NT2/D1 (cell line): ENCODE results near the gene SBK3.

Experiments used
- DNase-seq: peaks from one replicate; pipeline ENCODE4 v3.0.0-alpha.2; 2011; ENCODE audit warnings: low read depth, low spot score
- H3K27me3 ChIP-seq: 2 replicates; pipeline ENCODE4 v1.6.0; 2011; ENCODE audit warnings: mild to moderate bottlenecking; ENCODE audit not compliant: insufficient read length, insufficient read depth
- H3K36me3 ChIP-seq: 2 replicates; pipeline ENCODE4 v1.6.1; 2011; ENCODE audit warnings: mild to moderate bottlenecking, low read length, mixed read lengths; ENCODE audit not compliant: insufficient read depth, insufficient read length
- H3K4me1 ChIP-seq: 2 replicates; pipeline ENCODE4 v1.5.1; 2011; ENCODE audit not compliant: insufficient read depth, insufficient read length
- H3K4me3 ChIP-seq: 2 replicates; pipeline ENCODE4 v1.5.1; 2011; ENCODE audit warnings: low read depth; ENCODE audit not compliant: insufficient read length
- H3K9ac ChIP-seq: 2 replicates; pipeline ENCODE4 v1.6.0; 2011; ENCODE audit warnings: low read depth; ENCODE audit not compliant: insufficient read length
- H3K9me3 ChIP-seq: 2 replicates; pipeline ENCODE4 v1.5.1; 2011; ENCODE audit warnings: mild to moderate bottlenecking, low read length; ENCODE audit not compliant: insufficient read depth
- SUZ12 ChIP-seq: IDR thresholded peaks from 2 replicates; pipeline ENCODE4 v1.6.1; 2011; ENCODE audit not compliant: insufficient read length, insufficient read depth; ENCODE audit errors: extremely low read depth
- YY1 ChIP-seq: IDR thresholded peaks from 2 replicates; pipeline ENCODE4 v1.6.1; 2011; ENCODE audit not compliant: insufficient read length, insufficient read depth
- ZNF274 ChIP-seq: IDR thresholded peaks from 2 replicates; pipeline ENCODE4 v1.6.1; 2011; ENCODE audit warnings: mild to moderate bottlenecking, low read depth, low read length

Gene SBK3

GRCh38 chr19:55544014-55544413 lies 1.3 kb downstream of the SBK3 start:
- H3K9me3 ChIP-seq, result no peaks in the 10 kb centered on the region
- H3K36me3 ChIP-seq, result no peaks in the 10 kb centered on the region
- peaks cover 5% of the 10 kb centered on the region for H3K4me1 ChIP-seq
- DNase-seq, result no peak
- H3K4me3 ChIP-seq, result no peak overlapping the region
- no peaks in the 10 kb centered on the region for H3K27me3 ChIP-seq
- TF ChIP-seq SUZ12, result no peak
- TF ChIP-seq ZNF274, result no peak
- no peak for TF ChIP-seq YY1
- no peak overlapping the region for H3K9ac ChIP-seq

DNA sequence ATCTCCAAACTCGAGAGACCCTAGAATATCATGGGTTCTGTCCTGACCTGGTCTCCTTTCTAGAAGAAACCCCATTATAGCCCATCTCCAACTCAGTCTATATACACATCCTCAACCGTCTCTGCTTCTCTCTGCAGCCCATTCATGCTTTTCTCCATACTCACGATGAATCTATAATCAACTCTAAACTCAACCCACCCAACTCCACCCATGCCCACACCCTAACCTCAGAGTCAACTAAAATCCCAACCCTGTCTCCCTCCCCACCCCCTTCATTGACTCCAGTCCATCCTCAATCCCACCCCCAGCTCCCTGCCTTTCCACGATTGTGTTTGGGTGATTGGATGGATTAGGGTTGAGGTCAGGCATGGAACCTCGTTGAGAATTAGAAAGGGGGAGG lies 1.8 kb downstream of the SBK3 start:
- no peak for DNase-seq
- H3K4me3 ChIP-seq, result no peak overlapping the region
- peaks cover 5% of the 10 kb centered on the region for H3K4me1 ChIP-seq
- H3K36me3 ChIP-seq, result no peaks in the 10 kb centered on the region
- TF ChIP-seq ZNF274 (no peak), YY1 (no peak), SUZ12 (no peak)
- no peak overlapping the region for H3K9ac ChIP-seq
- no peaks in the 10 kb centered on the region for H3K9me3 ChIP-seq
- H3K27me3 ChIP-seq, result no peaks in the 10 kb centered on the region

DNA sequence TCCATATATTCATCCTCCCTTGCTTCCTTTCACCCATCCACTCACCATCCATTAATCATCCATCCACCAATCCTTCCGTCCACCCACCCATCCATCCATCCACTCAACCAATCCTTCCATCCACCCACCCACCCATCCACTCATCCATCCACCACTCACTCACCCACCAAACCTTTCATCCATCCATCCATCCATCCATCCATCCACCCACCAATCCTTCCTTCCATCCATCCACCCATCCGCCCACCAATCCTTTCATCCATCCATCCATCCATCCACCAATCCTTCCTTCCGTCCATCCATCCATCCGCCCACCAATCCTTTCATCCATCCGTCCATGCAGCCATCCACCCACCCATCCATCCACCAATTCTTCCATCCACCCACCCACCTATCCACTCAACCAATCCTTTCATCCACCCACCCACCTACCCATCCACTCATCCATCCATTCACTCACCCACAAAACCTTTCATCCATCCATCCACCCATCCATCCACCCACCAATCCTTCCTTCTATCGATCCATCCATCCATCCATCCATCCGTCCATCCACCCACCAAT lies 3.0 kb downstream of the SBK3 start:
- Histone ChIP-seq H3K36me3 (no peaks in the 10 kb centered on the region), H3K4me3 (no peak overlapping the region), H3K27me3 (no peaks in the 10 kb centered on the region), H3K4me1 (peaks cover 5% of the 10 kb centered on the region), H3K9ac (no peak overlapping the region), H3K9me3 (no peaks in the 10 kb centered on the region)
- DNase-seq, result no peak
- no peak for TF ChIP-seq YY1
- no peak for TF ChIP-seq SUZ12
- no peak for TF ChIP-seq ZNF274

- Histone ChIP-seq H3K9ac (no peak overlapping the region), H3K36me3 (no peaks in the 10 kb centered on the region), H3K4me1 (peaks cover 11% of the 10 kb centered on the region), H3K4me3 (no peak overlapping the region), H3K9me3 (no peaks in the 10 kb centered on the region), H3K27me3 (no peaks in the 10 kb centered on the region)
- no peak for TF ChIP-seq SUZ12
- TF ChIP-seq YY1, result no peak
- TF ChIP-seq ZNF274, result no peak
- no peak for DNase-seq
Observed at GRCh38 chr19:55541091-55541490, 4.3 kb downstream of the SBK3 start.

DNA sequence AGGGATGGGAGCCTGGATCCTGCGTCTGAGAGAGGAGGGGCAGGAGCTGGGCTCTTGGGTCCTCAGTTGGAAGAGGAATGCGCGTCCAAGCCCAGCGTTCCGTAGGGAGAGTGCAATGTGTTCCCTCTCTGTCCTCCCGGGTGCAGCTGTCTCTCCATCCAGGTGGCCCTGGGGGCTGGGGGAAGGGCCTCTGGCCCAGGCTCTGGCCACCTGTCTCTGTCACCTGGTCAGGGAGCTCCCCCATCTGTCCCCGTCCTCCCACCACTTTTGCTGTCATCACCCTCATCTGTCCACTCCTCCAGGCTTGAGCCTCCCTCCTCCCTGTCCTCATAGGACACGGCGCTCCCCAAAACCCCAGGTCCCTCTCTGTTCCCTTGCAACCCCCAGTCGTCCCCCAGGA lies 4.7 kb downstream of the SBK3 start:
- H3K4me1 ChIP-seq, result peaks cover 13% of the 10 kb centered on the region
- H3K9ac ChIP-seq, result no peak overlapping the region
- H3K36me3 ChIP-seq, result no peaks in the 10 kb centered on the region
- H3K4me3 ChIP-seq, result no peak overlapping the region
- TF ChIP-seq YY1 (no peak), ZNF274 (no peak), SUZ12 (no peak)
- no peak for DNase-seq
- H3K27me3 ChIP-seq, result no peaks in the 10 kb centered on the region
- H3K9me3 ChIP-seq, result no peaks in the 10 kb centered on the region

- Histone ChIP-seq H3K4me1 (peaks cover 14% of the 10 kb centered on the region), H3K27me3 (no peaks in the 10 kb centered on the region), H3K4me3 (no peak overlapping the region), H3K9me3 (no peaks in the 10 kb centered on the region), H3K36me3 (no peaks in the 10 kb centered on the region), H3K9ac (no peak overlapping the region)
- DNase-seq, result no peak
- TF ChIP-seq SUZ12 (no peak), YY1 (no peak), ZNF274 (no peak)
Observed at GRCh38 chr19:55539090-55539984, 6.0 kb downstream of the SBK3 start.

GRCh38 chr19:55538132-55538531 lies 7.2 kb downstream of the SBK3 start:
- Histone ChIP-seq H3K4me3 (no peak overlapping the region), H3K36me3 (no peaks in the 10 kb centered on the region), H3K9me3 (no peaks in the 10 kb centered on the region), H3K27me3 (no peaks in the 10 kb centered on the region), H3K9ac (no peak overlapping the region), H3K4me1 (peaks cover 14% of the 10 kb centered on the region)
- no peak for TF ChIP-seq ZNF274
- TF ChIP-seq SUZ12, result no peak
- TF ChIP-seq YY1, result no peak
- DNase-seq, result no peak
